AG09309 (cell line): ENCODE data around the gene CDK5RAP2.

ENCODE experiments used
- DNase-seq: peaks from one replicate; pipeline ENCODE4 v3.0.0-alpha.2; 2010; ENCODE audit warnings: low read depth
- H3K4me3 ChIP-seq: 2 replicates; pipeline ENCODE4 v1.5.1; 2011; ENCODE audit warnings: mild to moderate bottlenecking, low read depth, low read length, moderate library complexity; ENCODE audit not compliant: control insufficient read depth
- CTCF ChIP-seq: IDR thresholded peaks from 2 replicates; pipeline ENCODE4 v1.5.1; 2011; ENCODE audit warnings: mild to moderate bottlenecking, low read depth, low read length, inconsistent platforms; ENCODE audit not compliant: insufficient read depth, control insufficient read depth; ENCODE audit errors: missing control alignments

Gene CDK5RAP2

GRCh38 chr9:120562861-120563443 lies 17.0 kb downstream of the CDK5RAP2 start:
- no peak for TF ChIP-seq CTCF

GRCh38 chr9:120561709-120562108 lies 18.3 kb downstream of the CDK5RAP2 start:
- no peak for DNase-seq
- H3K4me3 ChIP-seq = no peak overlapping the region
- no peak for TF ChIP-seq CTCF

More at GRCh38 chr9:120562861-120563443, 17.0 kb downstream of the CDK5RAP2 start:
- no peak for DNase-seq
- no peak overlapping the region for H3K4me3 ChIP-seq

- no peak for DNase-seq
- TF ChIP-seq CTCF = no peak
These were observed 20.4 kb downstream of the CDK5RAP2 start for GRCh38 chr9:120559546-120559945.

GRCh38 chr9:120558454-120558853 lies 21.5 kb downstream of the CDK5RAP2 start:
- no peak for DNase-seq
- H3K4me3 ChIP-seq = no peak overlapping the region
- TF ChIP-seq CTCF = no peak

More at GRCh38 chr9:120559546-120559945, 20.4 kb downstream of the CDK5RAP2 start:
- no peak overlapping the region for H3K4me3 ChIP-seq

GRCh38 chr9:120557205-120557604 lies 22.8 kb downstream of the CDK5RAP2 start:
- no peak for TF ChIP-seq CTCF
- DNase-seq = no peak
- no peak overlapping the region for H3K4me3 ChIP-seq

GRCh38 chr9:120556775-120557174 lies 23.2 kb downstream of the CDK5RAP2 start:
- DNase-seq = no peak
- no peak overlapping the region for H3K4me3 ChIP-seq
- TF ChIP-seq CTCF = no peak
